Ishikawa (cell line): ENCODE measurements around the gene PTTG1IP.

Source experiments
- EP300 ChIP-seq: IDR thresholded peaks from 2 replicates; pipeline ENCODE4 v1.6.1; 2012; ENCODE audit warnings: borderline replicate concordance
- FOXM1 ChIP-seq: IDR thresholded peaks from 2 replicates; pipeline ENCODE4 v1.6.1; 2012; ENCODE audit warnings: low read depth, borderline replicate concordance
- NFIC ChIP-seq: IDR thresholded peaks from 2 replicates; pipeline ENCODE4 v1.6.1; 2012
- RAD21 ChIP-seq: IDR thresholded peaks from 2 replicates; pipeline ENCODE4 v1.6.1; 2012; ENCODE audit warnings: low read depth
- TAF1 ChIP-seq: IDR thresholded peaks from 2 replicates; pipeline ENCODE4 v1.6.1; 2012; ENCODE audit warnings: low read depth, mild to moderate bottlenecking
- TEAD4 ChIP-seq: IDR thresholded peaks from 2 replicates; pipeline ENCODE4 v1.6.1; 2012

DNA sequence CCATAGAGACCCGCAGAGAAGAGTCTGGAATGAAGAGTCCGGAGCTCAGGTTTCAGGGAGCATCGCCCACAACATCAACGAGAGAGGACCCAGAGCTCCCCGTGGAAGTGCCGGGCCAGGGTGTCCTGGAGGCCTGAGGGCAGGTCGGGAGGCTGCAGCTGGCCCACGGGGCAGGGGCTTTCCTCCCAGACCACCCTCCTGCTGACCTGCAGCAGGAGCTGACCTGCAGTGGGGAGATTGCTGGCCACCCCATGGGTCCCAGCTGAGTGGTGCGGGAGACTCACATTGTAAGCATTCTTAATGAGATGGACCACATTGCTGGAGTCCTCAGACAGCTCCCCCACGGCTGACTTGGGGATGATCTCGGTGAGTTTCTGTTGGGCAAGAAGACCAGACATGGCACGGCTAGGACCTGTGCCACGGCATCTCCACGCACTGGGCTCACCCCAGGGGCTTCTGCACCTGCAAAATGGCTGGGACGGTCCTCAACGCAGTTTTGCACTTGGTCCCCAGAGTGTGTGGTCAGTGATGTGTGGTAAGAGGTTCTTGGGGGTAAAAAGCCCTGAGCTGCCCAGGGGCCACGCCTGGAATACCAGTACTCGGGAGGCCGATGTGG, 21.3 kb upstream of the PTTG1IP start:
- TF ChIP-seq FOXM1 = no peak
- no peak for TF ChIP-seq TAF1
- TF ChIP-seq TEAD4 = no peak
- TF ChIP-seq NFIC = no peak
- TF ChIP-seq RAD21 = no peak
- TF ChIP-seq EP300 = no peak
